Choroid plexus epithelial cell (primary cell): ENCODE results near the gene C21orf58.

Experiments used
- DNase-seq: peaks from one replicate; pipeline ENCODE4 v3.0.0-alpha.2; 2010; ENCODE audit warnings: low read depth
- H3K4me3 ChIP-seq: 2 replicates; pipeline ENCODE4 v1.5.1; 2011; ENCODE audit warnings: low read depth, mild to moderate bottlenecking, control low read depth, low read length, moderate library complexity
- CTCF ChIP-seq: conservative IDR thresholded peaks from 2 replicates; pipeline ENCODE4 v1.5.1; 2011; ENCODE audit warnings: low read depth, mild to moderate bottlenecking, control low read depth, inconsistent platforms, low read length, moderate library complexity

The C21orf58 gene

GRCh38 chr21:46366966-46367365 lies 43.3 kb upstream of the C21orf58 start:
- H3K4me3 ChIP-seq = no peak overlapping the region
- no peak for TF ChIP-seq CTCF
- no peak for DNase-seq

GRCh38 chr21:46366561-46366960 lies 42.9 kb upstream of the C21orf58 start:
- no peak overlapping the region for H3K4me3 ChIP-seq
- no peak for DNase-seq
- TF ChIP-seq CTCF = no peak

GRCh38 chr21:46366091-46366490 lies 42.4 kb upstream of the C21orf58 start:
- no peak overlapping the region for H3K4me3 ChIP-seq
- TF ChIP-seq CTCF = no peak
- DNase-seq = no peak

GRCh38 chr21:46363698-46364097 lies 40.0 kb upstream of the C21orf58 start:
- TF ChIP-seq CTCF = no peak
- no peak overlapping the region for H3K4me3 ChIP-seq
- DNase-seq = no peak

GRCh38 chr21:46362946-46363345 lies 39.3 kb upstream of the C21orf58 start:
- no peak for TF ChIP-seq CTCF
- no peak overlapping the region for H3K4me3 ChIP-seq
- no peak for DNase-seq

- peak; percentile 14 for DNase-seq
- H3K4me3 ChIP-seq = no peak overlapping the region
- no peak for TF ChIP-seq CTCF
Observed at GRCh38 chr21:46361935-46362334, 38.3 kb upstream of the C21orf58 start.

GRCh38 chr21:46361176-46361575 lies 37.5 kb upstream of the C21orf58 start:
- TF ChIP-seq CTCF = no peak
- DNase-seq = no peak
- H3K4me3 ChIP-seq = no peak overlapping the region
